ENCODE results near the gene MEP1B.
"Not testable (repeated sequence)": the region's sequence is repeated elsewhere in the genome, so short reads cannot be mapped to it uniquely, and the experiment has no call there.

MEP1B gene

GRCh38 chr18:32174719-32175118 is 15.1 kb upstream of the MEP1B start:
- H3K27me3 ChIP-seq (ENCODE audit: control insufficient read depth in 5 of 5, insufficient read depth in 4 of 5, low read length in 5 of 5), result no peaks in the 10 kb centered on the region
- no peak overlapping the region for H3K9ac ChIP-seq (ENCODE audit: low read length in 5 of 5)
- no peak overlapping the region for H3K4me3 ChIP-seq (ENCODE audit: low read depth in 1 of 5, low read length in 5 of 5)
- no peaks in the 10 kb centered on the region for H3K9me3 ChIP-seq (ENCODE audit: control insufficient read depth in 5 of 5, low read length in 5 of 5)
- H3K27ac ChIP-seq (ENCODE audit: low read depth, low read length), result no peak overlapping the region
- no peaks in the 10 kb centered on the region for H3K4me1 ChIP-seq (ENCODE audit: control insufficient read depth in 5 of 5, insufficient read depth in 5 of 5, low read length in 5 of 5)
- H3K36me3 ChIP-seq (ENCODE audit: control insufficient read depth in 5 of 5, insufficient read depth in 5 of 5, low read length in 5 of 5), result no peaks in the 10 kb centered on the region

GRCh38 chr18:32175265-32175664 is 14.6 kb upstream of the MEP1B start:
- Histone ChIP-seq H3K36me3 (ENCODE audit: control insufficient read depth in 5 of 5, insufficient read depth in 5 of 5, low read length in 5 of 5) (no peaks in the 10 kb centered on the region), H3K27me3 (ENCODE audit: control insufficient read depth in 5 of 5, insufficient read depth in 4 of 5, low read length in 5 of 5) (no peaks in the 10 kb centered on the region), H3K9ac (ENCODE audit: low read length in 5 of 5) (no peak overlapping the region), H3K27ac (ENCODE audit: low read depth, low read length) (no peak overlapping the region), H3K4me3 (ENCODE audit: low read depth in 1 of 5, low read length in 5 of 5) (no peak overlapping the region), H3K9me3 (ENCODE audit: control insufficient read depth in 5 of 5, low read length in 5 of 5) (no peaks in the 10 kb centered on the region), H3K4me1 (ENCODE audit: control insufficient read depth in 5 of 5, insufficient read depth in 5 of 5, low read length in 5 of 5) (no peaks in the 10 kb centered on the region)

GRCh38 chr18:32176745-32177144 is 13.1 kb upstream of the MEP1B start:
- not testable (repeated sequence) for H3K27me3 ChIP-seq (ENCODE audit: control insufficient read depth in 5 of 5, insufficient read depth in 4 of 5, low read length in 5 of 5); H3K4me3 ChIP-seq (ENCODE audit: low read depth in 1 of 5, low read length in 5 of 5); H3K9ac ChIP-seq (ENCODE audit: low read length in 5 of 5); H3K36me3 ChIP-seq (ENCODE audit: control insufficient read depth in 5 of 5, insufficient read depth in 5 of 5, low read length in 5 of 5); H3K4me1 ChIP-seq (ENCODE audit: control insufficient read depth in 5 of 5, insufficient read depth in 5 of 5, low read length in 5 of 5); H3K9me3 ChIP-seq (ENCODE audit: control insufficient read depth in 5 of 5, low read length in 5 of 5); H3K27ac ChIP-seq (ENCODE audit: low read depth, low read length)

DNA sequence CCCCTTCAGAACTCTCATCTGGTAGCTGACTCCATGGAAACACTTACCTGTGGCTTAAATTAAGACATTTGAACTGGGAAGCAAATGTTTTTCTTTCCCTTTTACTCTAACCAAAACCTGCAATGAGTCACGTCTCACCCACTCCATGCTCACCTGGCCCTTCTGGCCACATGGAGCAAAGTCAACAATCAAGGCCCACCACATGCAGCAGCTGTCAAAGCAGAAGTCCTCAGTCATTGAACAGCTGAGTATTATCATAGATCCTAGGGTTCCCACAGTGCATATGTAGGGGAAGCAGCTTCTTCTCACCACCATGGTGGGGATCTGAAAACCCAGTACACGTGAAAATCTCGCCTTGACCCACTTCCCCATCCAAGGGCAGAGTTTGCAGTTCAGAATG is 12.3 kb upstream of the MEP1B start:
- no peaks in the 10 kb centered on the region for H3K9me3 ChIP-seq (ENCODE audit: control insufficient read depth in 5 of 5, low read length in 5 of 5)
- no peaks in the 10 kb centered on the region for H3K4me1 ChIP-seq (ENCODE audit: control insufficient read depth in 5 of 5, insufficient read depth in 5 of 5, low read length in 5 of 5)
- no peaks in the 10 kb centered on the region for H3K36me3 ChIP-seq (ENCODE audit: control insufficient read depth in 5 of 5, insufficient read depth in 5 of 5, low read length in 5 of 5)
- no peaks in the 10 kb centered on the region for H3K27me3 ChIP-seq (ENCODE audit: control insufficient read depth in 5 of 5, insufficient read depth in 4 of 5, low read length in 5 of 5)
- H3K4me3 ChIP-seq (ENCODE audit: low read depth in 1 of 5, low read length in 5 of 5), result no peak overlapping the region
- no peak overlapping the region for H3K27ac ChIP-seq (ENCODE audit: low read depth, low read length)
- no peak overlapping the region for H3K9ac ChIP-seq (ENCODE audit: low read length in 5 of 5)

DNA sequence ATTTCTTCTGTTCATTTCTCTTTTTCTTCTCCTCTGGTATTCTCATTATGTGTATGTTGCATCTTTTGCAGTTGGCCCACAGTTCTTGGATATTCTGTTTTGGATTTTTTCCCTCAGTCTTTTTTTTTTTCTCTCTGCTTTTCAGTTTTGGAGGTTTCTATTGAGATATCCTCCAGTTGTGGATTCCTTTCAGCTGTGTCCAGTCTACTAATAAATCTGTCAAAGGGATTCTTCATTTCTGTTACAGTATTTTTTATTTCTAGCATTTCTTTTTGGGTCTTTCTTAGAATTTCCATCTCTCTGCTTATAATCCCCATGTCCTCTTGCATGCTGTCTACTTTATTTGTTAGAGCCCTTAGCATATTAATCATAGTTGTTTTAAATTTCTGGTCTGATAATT is 6.3 kb upstream of the MEP1B start:
- Histone ChIP-seq H3K4me3 (ENCODE audit: low read depth in 1 of 5, low read length in 5 of 5) (no peak overlapping the region), H3K4me1 (ENCODE audit: control insufficient read depth in 5 of 5, insufficient read depth in 5 of 5, low read length in 5 of 5) (peaks cover 0 to 3% (median 0%) of the 10 kb centered on the region in 5 donors), H3K9me3 (ENCODE audit: control insufficient read depth in 5 of 5, low read length in 5 of 5) (peaks cover 0 to 7% (median 0%) of the 10 kb centered on the region in 5 donors), H3K36me3 (ENCODE audit: control insufficient read depth in 5 of 5, insufficient read depth in 5 of 5, low read length in 5 of 5) (no peaks in the 10 kb centered on the region), H3K27me3 (ENCODE audit: control insufficient read depth in 5 of 5, insufficient read depth in 4 of 5, low read length in 5 of 5) (no peaks in the 10 kb centered on the region), H3K9ac (ENCODE audit: low read length in 5 of 5) (no peak overlapping the region), H3K27ac (ENCODE audit: low read depth, low read length) (no peak overlapping the region)

DNA sequence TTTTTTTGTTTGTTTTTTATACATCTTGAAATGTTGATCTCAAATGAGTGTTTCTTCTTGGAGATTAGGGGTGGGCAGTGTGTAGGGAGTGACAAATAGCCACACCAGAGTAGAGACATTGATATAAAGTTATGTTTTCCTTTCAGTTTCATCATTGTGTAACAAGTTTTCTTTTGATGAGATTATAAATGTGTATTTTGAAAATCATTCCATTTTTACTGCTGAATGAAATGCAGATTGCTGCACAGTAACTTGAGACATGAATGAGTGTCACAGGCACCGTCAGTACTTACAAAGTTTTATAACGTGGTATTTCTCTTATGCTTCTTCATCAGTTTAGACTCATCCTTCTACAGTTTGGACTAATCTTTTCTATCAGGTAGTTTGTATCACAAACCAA is 370 bp downstream of the MEP1B start:
- no peaks in the 10 kb centered on the region for H3K36me3 ChIP-seq (ENCODE audit: control insufficient read depth in 5 of 5, insufficient read depth in 5 of 5, low read length in 5 of 5)
- peaks cover 0 to 3% (median 0%) of the 10 kb centered on the region in 5 donors for H3K4me1 ChIP-seq (ENCODE audit: control insufficient read depth in 5 of 5, insufficient read depth in 5 of 5, low read length in 5 of 5)
- no peak overlapping the region for H3K4me3 ChIP-seq (ENCODE audit: low read depth in 1 of 5, low read length in 5 of 5)
- no peaks in the 10 kb centered on the region for H3K27me3 ChIP-seq (ENCODE audit: control insufficient read depth in 5 of 5, insufficient read depth in 4 of 5, low read length in 5 of 5)
- H3K9ac ChIP-seq (ENCODE audit: low read length in 5 of 5), result no peak overlapping the region
- H3K27ac ChIP-seq (ENCODE audit: low read depth, low read length), result no peak overlapping the region
- H3K9me3 ChIP-seq (ENCODE audit: control insufficient read depth in 5 of 5, low read length in 5 of 5), result no peaks in the 10 kb centered on the region

DNA sequence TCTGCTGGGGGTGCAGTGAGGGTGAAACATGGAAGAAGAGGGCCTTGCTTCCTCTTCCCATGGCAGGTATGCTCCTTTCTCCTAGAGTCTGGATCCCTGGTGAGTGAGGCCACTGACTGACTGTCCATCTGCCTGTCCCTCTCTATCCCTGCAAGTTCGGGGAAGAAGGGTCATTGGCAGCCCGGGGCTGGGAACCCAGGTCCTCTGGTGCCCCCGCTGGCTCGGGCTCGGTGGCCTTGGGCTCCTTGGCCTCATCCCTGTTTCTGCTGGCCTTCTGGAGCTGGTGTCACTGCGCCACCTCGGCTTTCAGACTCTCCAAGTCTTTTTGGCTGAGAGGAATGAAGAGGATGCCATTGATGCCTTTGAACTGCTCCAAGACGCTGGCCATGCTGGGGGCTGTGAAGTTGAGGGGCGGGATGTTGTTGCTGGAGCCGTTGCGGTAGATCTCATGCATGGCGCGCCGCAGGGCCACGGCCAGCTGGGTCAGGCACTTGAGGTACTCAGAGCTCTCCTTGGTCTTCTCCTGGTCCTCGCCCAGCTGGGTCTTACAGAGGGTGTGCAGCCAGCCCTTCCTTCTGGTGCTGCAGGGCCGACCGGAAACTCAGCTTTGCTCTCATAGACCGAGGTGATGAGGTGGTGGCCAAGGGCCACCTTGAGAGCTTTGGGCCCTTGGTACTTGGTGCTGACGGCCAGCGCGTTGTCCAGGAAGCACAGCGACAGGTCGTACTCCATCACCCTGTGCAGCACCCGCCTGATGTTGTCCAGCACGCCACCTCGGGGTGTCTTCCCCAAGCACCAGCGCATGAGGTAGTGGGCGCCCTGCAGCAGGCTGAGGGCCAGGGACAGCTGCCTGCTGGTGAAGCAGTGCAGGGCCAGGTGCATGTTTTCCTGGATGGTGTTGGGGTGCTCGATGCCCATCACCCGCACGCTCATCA is 6.3 kb downstream of the MEP1B start:
- Histone ChIP-seq H3K4me3 (ENCODE audit: low read depth in 1 of 5, low read length in 5 of 5) (no peak overlapping the region), H3K9me3 (ENCODE audit: control insufficient read depth in 5 of 5, low read length in 5 of 5) (no peaks in the 10 kb centered on the region), H3K27ac (ENCODE audit: low read depth, low read length) (no peak overlapping the region), H3K9ac (ENCODE audit: low read length in 5 of 5) (no peak overlapping the region), H3K36me3 (ENCODE audit: control insufficient read depth in 5 of 5, insufficient read depth in 5 of 5, low read length in 5 of 5) (no peaks in the 10 kb centered on the region), H3K4me1 (ENCODE audit: control insufficient read depth in 5 of 5, insufficient read depth in 5 of 5, low read length in 5 of 5) (no peaks in the 10 kb centered on the region), H3K27me3 (ENCODE audit: control insufficient read depth in 5 of 5, insufficient read depth in 4 of 5, low read length in 5 of 5) (no peaks in the 10 kb centered on the region)

DNA sequence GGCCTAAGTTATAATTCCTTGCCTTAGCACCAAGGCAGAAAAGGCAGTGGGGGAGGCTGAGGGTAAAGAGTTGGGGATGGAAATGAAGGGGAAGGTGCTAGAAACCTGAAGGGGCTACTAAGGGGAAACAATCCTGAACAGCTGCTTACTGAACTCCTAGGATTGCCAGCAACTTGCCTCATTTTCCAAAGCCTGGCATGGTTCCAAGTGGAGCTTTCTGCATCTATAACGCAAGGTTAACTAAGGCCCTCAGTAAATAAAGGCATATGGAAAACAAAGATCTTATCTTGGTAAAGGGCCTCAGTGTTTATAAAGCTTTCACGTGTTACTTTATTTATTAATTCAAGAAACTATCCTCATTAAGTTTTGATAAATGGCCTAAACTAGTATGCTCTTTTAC is 10.9 kb downstream of the MEP1B start:
- no peak overlapping the region for H3K27ac ChIP-seq (ENCODE audit: low read depth, low read length)
- no peaks in the 10 kb centered on the region for H3K4me1 ChIP-seq (ENCODE audit: control insufficient read depth in 5 of 5, insufficient read depth in 5 of 5, low read length in 5 of 5)

DNA sequence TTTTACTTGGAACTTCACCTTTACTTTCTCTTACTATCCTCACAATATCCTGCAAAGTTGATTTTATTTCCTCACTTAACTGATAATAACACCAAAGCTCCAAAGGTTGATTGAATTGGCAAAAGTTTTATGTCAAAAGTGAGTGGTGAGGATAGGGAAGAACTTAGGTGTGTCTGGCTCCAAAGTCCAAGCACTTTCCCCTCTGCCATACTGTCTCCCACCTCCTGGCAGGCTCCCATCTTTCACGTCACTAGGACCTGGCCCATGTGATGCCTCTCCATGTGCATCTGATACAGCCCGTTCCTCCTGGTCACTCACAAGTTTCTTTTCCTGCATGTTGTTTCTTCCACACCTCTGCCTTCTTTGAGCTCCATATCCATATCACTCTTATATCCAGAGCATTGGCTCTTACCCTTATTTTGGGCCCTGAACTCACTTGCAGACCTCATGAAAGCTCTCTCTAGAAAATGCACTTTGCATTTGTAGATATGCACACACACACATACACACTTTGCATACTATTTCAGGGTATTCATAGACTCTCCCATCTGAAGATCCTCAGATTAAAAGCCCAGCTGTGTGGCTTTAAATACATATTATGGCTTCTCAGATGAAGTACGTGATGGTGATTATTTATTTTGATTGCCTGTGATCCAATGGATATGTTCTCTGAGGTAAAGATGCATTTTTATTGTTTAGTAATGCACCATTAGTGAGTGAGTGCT is 12.3 kb downstream of the MEP1B start:
- Histone ChIP-seq H3K4me1 (ENCODE audit: control insufficient read depth in 5 of 5, insufficient read depth in 5 of 5, low read length in 5 of 5) (no peaks in the 10 kb centered on the region), H3K27ac (ENCODE audit: low read depth, low read length) (no peak overlapping the region), H3K9me3 (ENCODE audit: control insufficient read depth in 5 of 5, low read length in 5 of 5) (no peaks in the 10 kb centered on the region), H3K4me3 (ENCODE audit: low read depth in 1 of 5, low read length in 5 of 5) (no peak overlapping the region), H3K27me3 (ENCODE audit: control insufficient read depth in 5 of 5, insufficient read depth in 4 of 5, low read length in 5 of 5) (no peaks in the 10 kb centered on the region), H3K9ac (ENCODE audit: low read length in 5 of 5) (no peak overlapping the region), H3K36me3 (ENCODE audit: control insufficient read depth in 5 of 5, insufficient read depth in 5 of 5, low read length in 5 of 5) (no peaks in the 10 kb centered on the region)

More for the DNA sequence above, 10.9 kb downstream of the MEP1B start:
- no peaks in the 10 kb centered on the region for H3K9me3 ChIP-seq (ENCODE audit: control insufficient read depth in 5 of 5, low read length in 5 of 5)
- no peak overlapping the region for H3K4me3 ChIP-seq (ENCODE audit: low read depth in 1 of 5, low read length in 5 of 5)
- no peaks in the 10 kb centered on the region for H3K27me3 ChIP-seq (ENCODE audit: control insufficient read depth in 5 of 5, insufficient read depth in 4 of 5, low read length in 5 of 5)
- H3K9ac ChIP-seq (ENCODE audit: low read length in 5 of 5), result no peak overlapping the region
- H3K36me3 ChIP-seq (ENCODE audit: control insufficient read depth in 5 of 5, insufficient read depth in 5 of 5, low read length in 5 of 5), result no peaks in the 10 kb centered on the region

- no peaks in the 10 kb centered on the region for H3K36me3 ChIP-seq (ENCODE audit: control insufficient read depth in 5 of 5, insufficient read depth in 5 of 5, low read length in 5 of 5)
- no peaks in the 10 kb centered on the region for H3K27me3 ChIP-seq (ENCODE audit: control insufficient read depth in 5 of 5, insufficient read depth in 4 of 5, low read length in 5 of 5)
- no peak overlapping the region for H3K27ac ChIP-seq (ENCODE audit: low read depth, low read length)
- H3K9me3 ChIP-seq (ENCODE audit: control insufficient read depth in 5 of 5, low read length in 5 of 5), result no peaks in the 10 kb centered on the region
- H3K4me3 ChIP-seq (ENCODE audit: low read depth in 1 of 5, low read length in 5 of 5), result no peak overlapping the region
- H3K4me1 ChIP-seq (ENCODE audit: control insufficient read depth in 5 of 5, insufficient read depth in 5 of 5, low read length in 5 of 5), result peaks cover 0 to 3% (median 0%) of the 10 kb centered on the region in 5 donors
- no peak overlapping the region for H3K9ac ChIP-seq (ENCODE audit: low read length in 5 of 5)
These were observed 18.2 kb downstream of the MEP1B start for GRCh38 chr18:32208023-32208422.

Data from subcutaneous abdominal adipose tissue (tissue), 5 donors.